Neural crest cell (in vitro differentiated cells): ENCODE data around the gene TFF2. TPM values are rescaled to one million over a fixed set of nuclear protein-coding genes. Genes with fewer than 3 reads are reported as not detected.

Experiments
- DNase-seq: peaks from one replicate; pipeline ENCODE4 v3.0.0; 2021; ENCODE audit warnings: low read depth, mixed read lengths, low spot score
- H3K27ac Mint-ChIP-seq: one replicate; pipeline ENCODE4 v1.8.0; 2021; ENCODE audit warnings: mild to moderate bottlenecking, mixed read lengths; ENCODE audit not compliant: unreplicated experiment
- H3K27me3 Mint-ChIP-seq: 2 replicates; pipeline ENCODE4 v1.8.0; 2021; ENCODE audit warnings: low read depth, mild to moderate bottlenecking, mixed read lengths
- H3K36me3 Mint-ChIP-seq: 2 replicates; pipeline ENCODE4 v1.8.0; 2021; ENCODE audit warnings: low read depth, mild to moderate bottlenecking, mixed read lengths
- H3K4me1 Mint-ChIP-seq: 2 replicates; pipeline ENCODE4 v1.8.0; 2021; ENCODE audit warnings: mixed read lengths
- H3K4me3 Mint-ChIP-seq: one replicate; pipeline ENCODE4 v1.8.0; 2021; ENCODE audit warnings: mild to moderate bottlenecking, mixed read lengths
- H3K9me3 Mint-ChIP-seq: 2 replicates; pipeline ENCODE4 v1.8.0; 2021; ENCODE audit warnings: mixed read lengths
- CTCF ChIP-seq: fragments of 200-600 bp; sonication (generic); conservative IDR thresholded peaks from 2 replicates; pipeline ENCODE4 v1.5.0; 2021; ENCODE audit warnings: antibody characterized with exemption, mild to moderate bottlenecking
- total RNA-seq: library from RNA; stranded (reverse); gene quantifications from 2 replicates; pipeline ENCODE4 v1.2.1, GENCODE V29; 2021

Gene TFF2
- total RNA-seq, 1 donor from 2014 or later = not detected

DNA sequence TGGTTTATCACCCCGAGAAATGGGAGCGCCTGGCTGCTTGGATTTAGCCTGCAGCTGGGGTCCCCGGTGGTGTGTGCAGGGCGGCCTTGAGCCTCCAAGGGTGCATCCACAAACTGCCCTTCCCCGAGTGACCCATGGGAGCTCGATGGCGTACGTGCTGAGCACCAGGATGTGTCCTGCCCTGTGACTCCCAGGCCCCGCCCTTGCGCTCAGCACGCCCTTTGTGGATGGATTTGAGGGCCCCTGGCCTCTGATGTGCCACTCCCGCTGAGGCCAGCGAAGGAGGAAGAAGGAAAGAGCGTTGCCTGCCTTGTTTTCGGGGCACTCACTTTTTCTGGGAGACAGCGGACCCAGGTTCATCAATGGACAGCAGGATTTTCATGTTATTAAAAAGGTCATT lies 33.9 kb downstream of the TFF2 start:
- Mint-ChIP-seq H3K27ac (no peak overlapping the region), H3K4me1 (peaks cover 22% of the 10 kb centered on the region)
- no peak for DNase-seq

DNA sequence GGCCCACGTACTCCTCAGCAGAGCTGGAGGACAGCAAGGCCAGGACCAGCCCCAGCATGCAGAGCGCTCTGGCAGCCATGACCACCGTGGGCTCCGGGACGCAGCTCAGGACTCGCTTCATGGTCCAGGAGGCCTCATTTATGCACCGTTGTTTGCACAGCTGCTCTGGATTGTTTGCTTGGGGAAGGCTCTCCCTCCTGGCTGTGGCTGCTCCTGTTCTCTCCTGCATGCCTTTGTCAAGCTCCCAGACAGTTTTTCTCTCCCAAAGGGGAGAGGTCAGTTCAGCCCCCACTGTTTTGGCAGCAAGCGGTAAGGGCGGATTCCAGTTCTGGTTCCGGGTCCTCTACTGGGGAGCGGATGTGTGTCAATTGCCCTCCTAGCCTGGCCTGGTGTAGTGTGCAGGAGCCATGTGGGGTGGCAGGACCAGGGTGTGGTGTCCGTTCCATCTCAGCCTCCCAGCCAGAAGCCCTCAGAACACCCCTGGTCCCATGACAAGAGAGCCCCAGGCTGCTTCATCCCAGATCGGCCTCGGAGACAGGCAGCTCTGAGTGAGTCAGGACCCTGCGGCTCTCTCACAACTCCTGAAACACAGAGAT lies 35.4 kb downstream of the TFF2 start, which contains the start of gene TFF3:
Gene TFF3, minus strand, starts transcription at position 114 of the 596 bp plus-strand sequence. Its CDS starts 35 bp downstream, at position 79.
- H3K27ac Mint-ChIP-seq = no peak within 1 kb of the TSS
- H3K27me3 Mint-ChIP-seq = peaks cover 10% of the 10 kb centered on the region
- H3K4me1 Mint-ChIP-seq = peaks cover 22% of the 10 kb centered on the region
- no peak for TF ChIP-seq CTCF
- H3K9me3 Mint-ChIP-seq = no peaks in the 10 kb centered on the region
- H3K36me3 Mint-ChIP-seq = no peaks in the 10 kb centered on the region
- H3K4me3 Mint-ChIP-seq = no peak within 1 kb of the TSS
- DNase-seq = no peak

More for the DNA sequence above, 33.9 kb downstream of the TFF2 start:
- peaks cover 9% of the 10 kb centered on the region for H3K27me3 Mint-ChIP-seq
- H3K4me3 Mint-ChIP-seq = no peak overlapping the region
- H3K36me3 Mint-ChIP-seq = no peaks in the 10 kb centered on the region
- no peak for TF ChIP-seq CTCF
- no peaks in the 10 kb centered on the region for H3K9me3 Mint-ChIP-seq

GRCh38 chr21:42314616-42315295 lies 36.0 kb downstream of the TFF2 start:
- TF ChIP-seq CTCF = no peak
- Mint-ChIP-seq H3K36me3 (no peaks in the 10 kb centered on the region), H3K27ac (no peak overlapping the region), H3K4me1 (peaks cover 23% of the 10 kb centered on the region), H3K27me3 (peaks cover 13% of the 10 kb centered on the region), H3K4me3 (no peak overlapping the region), H3K9me3 (no peaks in the 10 kb centered on the region)
- no peak for DNase-seq

GRCh38 chr21:42313501-42313969 lies 37.3 kb downstream of the TFF2 start:
- Mint-ChIP-seq H3K36me3 (no peaks in the 10 kb centered on the region), H3K4me3 (no peak overlapping the region), H3K27ac (no peak overlapping the region), H3K9me3 (no peaks in the 10 kb centered on the region), H3K4me1 (peaks cover 28% of the 10 kb centered on the region), H3K27me3 (peaks cover 13% of the 10 kb centered on the region)
- TF ChIP-seq CTCF = no peak
- no peak for DNase-seq

GRCh38 chr21:42312626-42313104 lies 38.1 kb downstream of the TFF2 start:
- Mint-ChIP-seq H3K27ac (no peak overlapping the region), H3K9me3 (no peaks in the 10 kb centered on the region), H3K36me3 (no peaks in the 10 kb centered on the region), H3K4me1 (peaks cover 28% of the 10 kb centered on the region), H3K27me3 (peaks cover 13% of the 10 kb centered on the region), H3K4me3 (no peak overlapping the region)
- DNase-seq = no peak
- no peak for TF ChIP-seq CTCF
